HuH-7.5 (cell line): ENCODE data around the gene ARNT2.

ENCODE experiments used
- DNase-seq: peaks from one replicate; pipeline ENCODE4 v3.0.0; 2011; ENCODE audit warnings: low spot score

The ARNT2 gene

GRCh38 chr15:80576519-80577090 is 172.4 kb downstream of the ARNT2 start:
- DNase-seq = no peak

- no peak for DNase-seq
These were observed 173.5 kb downstream of the ARNT2 start for GRCh38 chr15:80577552-80578205.

GRCh38 chr15:80578206-80578595 is 174.0 kb downstream of the ARNT2 start:
- no peak for DNase-seq

DNA sequence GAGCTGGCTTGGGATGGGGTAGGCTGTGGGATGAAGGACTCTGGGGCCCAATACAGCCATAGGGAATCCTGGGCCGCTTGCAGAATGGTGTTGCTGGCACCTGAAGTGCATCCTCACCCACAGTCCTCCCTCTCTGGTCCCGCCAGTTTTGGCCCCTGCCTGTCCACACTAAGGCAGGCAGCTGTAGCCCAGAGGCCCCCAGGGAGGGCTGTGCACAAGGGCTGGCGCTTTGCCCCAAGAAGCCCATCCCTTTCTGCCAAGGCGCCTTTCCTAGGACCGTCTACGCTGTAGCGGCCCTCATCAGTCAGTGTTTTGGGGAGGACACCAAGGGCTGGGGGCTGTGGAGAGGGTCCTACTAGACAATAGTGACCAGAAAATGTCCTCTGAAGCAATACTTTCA is 174.7 kb downstream of the ARNT2 start:
- no peak for DNase-seq

- no peak for DNase-seq
These were observed 175.4 kb downstream of the ARNT2 start for GRCh38 chr15:80579611-80580010.

DNA sequence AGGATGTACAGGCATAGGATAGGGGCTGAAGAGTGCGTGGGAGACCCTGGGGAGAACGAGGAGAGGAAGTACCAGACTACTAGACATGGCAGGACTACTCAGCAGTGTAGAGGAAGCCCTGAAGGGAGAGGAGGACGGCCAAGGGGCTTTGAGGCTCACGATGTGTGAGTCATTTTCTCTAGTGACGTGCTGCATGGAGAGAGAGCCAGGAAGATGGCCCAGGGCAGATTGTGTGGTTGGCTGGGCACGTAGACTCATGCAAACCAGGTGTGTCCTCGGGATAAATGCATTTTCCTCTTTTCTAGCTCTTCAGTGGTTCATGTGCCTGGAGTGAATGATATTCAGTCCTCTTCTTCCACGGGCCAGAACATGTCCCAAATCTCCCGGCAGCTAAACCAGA is 175.9 kb downstream of the ARNT2 start:
- no peak for DNase-seq

GRCh38 chr15:80580536-80581260 is 176.5 kb downstream of the ARNT2 start:
- no peak for DNase-seq

DNA sequence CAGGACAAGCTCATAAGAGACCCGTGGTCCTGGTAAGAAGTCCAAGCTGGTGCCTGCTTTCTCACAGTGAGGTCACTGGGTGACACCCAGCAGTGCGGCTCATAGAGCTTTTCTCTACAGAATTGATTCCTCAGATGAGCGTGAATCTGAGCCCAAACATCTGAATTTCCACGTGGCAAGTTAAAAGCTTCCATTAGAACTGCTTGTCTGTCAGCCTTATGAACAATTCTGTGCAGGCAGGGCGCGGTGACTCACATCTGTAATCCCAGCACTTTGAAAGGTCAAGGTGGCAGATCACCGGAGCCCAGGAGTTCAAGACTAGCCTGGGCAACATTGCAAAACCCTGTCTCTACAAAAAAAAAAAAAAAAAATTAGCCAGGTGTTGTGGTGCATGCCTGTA is 177.8 kb downstream of the ARNT2 start:
- no peak for DNase-seq

DNA sequence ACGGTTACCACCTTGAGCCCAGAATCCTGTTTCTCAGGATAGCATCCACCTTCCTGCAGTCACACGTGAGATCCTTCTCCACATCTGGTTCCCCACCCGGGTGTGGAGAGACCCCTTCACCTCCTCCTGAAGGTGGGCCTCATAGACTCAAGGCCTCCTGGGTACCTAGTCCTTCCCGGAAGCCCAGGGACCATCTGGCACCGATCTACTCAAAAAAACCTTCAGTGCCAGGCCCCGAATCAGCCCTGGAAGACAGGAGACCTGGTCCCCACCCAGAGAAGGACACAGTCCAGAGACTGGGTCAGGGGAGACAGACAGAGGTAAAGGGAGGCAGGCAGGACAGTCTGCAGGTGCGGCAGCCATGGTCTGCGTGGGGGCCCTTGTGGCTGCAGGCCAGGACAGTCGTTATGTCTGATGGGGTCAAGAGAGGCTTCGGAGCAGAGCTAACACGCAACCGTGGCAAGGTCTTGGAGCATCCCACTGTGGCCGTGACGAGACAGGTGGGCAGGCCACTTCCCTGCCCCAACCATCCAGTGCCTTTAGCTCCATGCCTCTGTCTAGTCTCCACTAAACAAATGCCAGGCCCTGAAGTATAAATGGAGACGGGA is 178.7 kb downstream of the ARNT2 start:
- no peak for DNase-seq

DNA sequence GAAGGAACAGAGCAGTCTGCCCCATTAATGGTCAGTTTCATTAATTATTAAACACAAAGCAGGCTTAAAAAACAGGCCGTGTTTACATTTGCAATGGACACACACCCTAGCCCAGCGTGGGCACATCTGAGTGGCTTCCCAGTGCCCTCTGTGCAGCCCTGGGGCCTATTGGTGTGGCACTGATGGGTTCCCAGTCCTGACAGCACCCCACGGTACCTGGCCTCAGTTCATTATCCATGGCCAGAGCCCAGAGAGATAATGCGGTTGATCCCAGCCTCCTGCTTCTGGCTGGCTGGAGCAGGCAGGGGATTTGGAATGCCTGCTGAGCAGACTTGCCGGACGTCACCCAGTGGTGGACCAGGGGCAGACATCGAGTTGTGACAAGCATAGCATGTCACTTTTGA is 180.4 kb downstream of the ARNT2 start:
- DNase-seq = no peak

- no peak for DNase-seq
These were observed 180.9 kb downstream of the ARNT2 start for GRCh38 chr15:80584973-80585525.

GRCh38 chr15:80585544-80586018 is 181.4 kb downstream of the ARNT2 start:
- DNase-seq = no peak

- DNase-seq = no peak
These were observed 182.0 kb downstream of the ARNT2 start for GRCh38 chr15:80586161-80586560.

DNA sequence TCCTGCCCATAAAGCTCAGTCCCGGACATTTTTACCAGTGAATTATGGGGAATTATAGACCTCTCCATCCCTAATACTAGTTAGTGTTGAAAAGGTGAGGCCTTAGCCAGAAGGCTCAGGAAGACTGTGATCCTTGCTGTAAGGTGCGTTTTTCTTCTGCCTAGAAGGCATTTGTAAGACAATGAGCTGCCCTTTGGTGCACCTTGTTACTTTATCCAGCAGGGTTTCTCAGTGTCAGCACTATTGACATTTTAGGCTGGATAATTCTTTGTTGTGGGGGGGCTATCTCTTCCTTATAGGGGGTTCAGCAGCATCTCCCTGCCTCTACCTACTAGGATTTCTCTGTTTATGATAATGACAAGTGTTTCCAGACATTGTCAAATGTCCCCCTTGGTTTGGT is 182.8 kb downstream of the ARNT2 start:
- DNase-seq = no peak

DNA sequence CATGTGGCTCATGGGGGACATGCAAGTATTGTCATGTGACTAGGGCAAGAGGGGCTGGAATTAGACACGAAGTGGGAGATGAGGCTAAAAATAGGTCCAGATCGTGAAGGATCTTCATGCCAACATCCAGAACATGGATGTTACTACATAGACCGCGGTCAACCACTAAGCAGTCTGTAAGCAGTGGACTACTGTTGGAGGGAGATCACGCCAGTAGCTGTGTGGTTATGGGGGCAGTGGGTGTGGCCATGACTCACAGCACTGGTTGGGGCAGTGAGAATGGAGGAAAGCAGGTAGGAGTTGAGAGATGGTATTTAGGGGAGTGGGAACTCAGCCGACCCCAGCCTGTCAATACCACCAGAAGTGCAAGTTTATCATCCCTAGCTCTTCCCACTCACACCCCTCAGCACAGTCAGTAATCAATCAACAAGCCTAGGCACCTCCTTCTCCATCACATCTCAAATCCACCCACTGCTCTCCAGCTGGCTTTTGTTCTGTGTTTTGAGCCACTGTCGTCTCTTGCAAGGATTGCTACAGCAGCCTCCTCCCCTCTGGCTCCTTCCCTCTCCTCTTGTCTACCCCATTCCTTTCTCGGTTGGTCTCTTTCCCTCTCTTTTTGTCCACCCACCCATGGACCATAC is 183.8 kb downstream of the ARNT2 start:
- DNase-seq = no peak

DNA sequence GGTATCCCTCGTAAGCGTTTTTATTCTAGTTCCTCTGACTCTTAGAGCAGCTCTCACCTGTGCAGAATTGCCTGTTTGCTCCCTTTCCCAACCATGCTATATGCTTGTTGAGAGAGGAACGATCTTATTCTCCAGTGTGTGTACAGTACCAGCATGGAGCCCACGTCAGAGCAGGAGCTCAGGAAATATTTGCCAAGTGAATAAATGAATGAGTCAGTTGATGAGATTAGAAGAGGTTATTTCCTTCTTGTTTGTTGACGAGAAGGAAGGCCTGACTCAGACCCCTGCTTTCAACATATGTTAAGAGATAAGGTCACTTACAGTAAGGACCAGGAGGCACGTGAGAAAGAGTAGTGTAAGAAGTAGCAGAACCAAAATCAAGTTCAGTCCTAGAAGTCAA is 184.6 kb downstream of the ARNT2 start:
- DNase-seq = no peak

DNA sequence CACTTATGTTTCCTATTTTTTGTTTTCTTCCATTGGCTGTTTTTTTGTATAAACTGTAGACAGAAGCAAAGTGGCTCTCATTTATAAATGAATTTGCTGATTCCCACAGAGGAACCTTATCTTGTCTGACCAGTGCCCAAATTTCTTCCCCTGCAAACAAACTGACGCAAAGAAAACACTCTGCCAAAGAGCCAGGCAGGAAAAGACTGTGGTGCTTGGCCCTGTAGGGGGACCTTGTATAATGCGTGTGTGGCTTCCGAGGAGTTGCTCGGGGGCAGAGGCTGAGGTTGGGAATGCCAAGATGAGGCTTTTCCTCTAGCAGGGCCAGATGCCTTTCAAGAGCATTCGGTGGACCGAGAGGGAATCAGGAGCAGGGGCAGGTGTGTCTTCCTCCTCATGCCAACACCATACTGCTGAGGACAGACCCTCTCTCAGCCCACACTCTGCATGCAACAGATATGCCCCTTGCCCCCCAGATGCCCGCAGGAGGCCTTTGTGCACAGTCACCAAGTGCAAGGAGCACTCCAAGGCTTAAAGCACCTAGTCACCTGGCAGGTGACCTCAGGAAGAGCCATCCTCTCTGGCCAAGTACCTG is 186.7 kb downstream of the ARNT2 start:
- no peak for DNase-seq

GRCh38 chr15:80591471-80591870 is 187.3 kb downstream of the ARNT2 start:
- DNase-seq = no peak

DNA sequence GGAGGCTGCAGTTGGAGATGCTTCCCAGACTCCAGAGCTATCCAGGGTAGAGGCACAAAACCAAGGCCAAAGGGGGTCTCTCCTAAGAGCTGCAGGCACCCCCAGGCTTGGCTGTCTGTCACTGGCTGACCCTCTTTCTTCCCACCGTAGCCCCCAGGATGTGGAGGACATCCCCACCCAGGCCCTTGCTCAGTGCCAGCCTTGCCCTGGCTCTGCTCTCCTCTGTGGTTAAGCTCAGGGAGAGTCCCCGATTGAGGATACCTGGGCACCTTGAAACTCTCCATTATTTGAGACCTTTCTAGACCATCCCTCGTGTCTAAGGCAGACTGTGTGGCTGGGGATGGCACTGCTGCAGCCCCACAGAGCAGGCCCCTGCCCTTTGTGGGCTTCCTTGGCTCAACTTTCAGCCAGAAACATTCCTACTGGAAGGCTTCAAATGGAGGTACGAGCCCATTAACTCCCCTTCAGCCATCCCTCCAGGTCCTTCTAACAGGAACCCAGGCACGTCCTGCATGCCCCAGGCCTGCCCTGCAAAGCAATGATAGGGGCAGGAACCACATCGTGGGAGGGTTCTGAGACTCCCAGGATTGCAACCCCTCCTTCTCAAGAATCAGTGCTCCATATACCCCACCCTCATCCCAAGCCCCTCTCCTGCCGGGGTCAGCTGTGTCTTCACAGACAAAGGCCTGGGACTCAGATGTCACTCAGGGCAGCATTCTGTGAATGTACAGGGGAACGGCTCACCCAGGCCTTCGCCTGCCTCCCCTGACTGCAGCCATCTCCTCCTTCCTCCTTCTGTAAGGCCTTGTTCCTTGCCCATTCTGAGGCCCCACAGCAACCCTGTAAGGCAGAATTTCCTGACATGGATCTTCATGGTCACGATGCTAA is 188.0 kb downstream of the ARNT2 start:
- no peak for DNase-seq

DNA sequence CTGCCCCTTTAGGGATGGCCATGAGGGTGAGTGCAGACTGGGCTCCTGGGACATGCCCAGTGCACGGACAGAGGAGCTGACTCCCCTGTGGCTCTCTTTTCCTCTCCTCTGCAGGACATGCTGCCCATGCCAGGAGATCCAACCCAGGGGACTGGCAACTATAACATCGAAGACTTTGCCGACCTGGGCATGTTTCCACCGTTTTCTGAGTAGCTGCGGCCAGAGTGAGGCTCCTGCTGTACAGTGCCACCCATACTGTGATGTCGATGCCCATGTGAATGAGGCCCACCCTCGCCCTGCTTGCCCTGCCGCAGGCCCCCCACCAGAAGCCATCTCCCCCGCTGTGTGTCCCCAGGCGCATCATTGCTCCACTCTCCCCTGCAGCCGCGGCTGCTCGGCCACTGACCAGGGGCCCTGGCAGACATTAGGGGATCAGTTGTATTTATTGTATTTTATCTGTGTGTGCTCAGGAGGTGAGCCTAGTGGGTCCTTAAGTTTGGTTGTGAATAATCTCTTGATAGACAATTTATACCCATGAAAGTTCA is 189.4 kb downstream of the ARNT2 start:
- DNase-seq = no peak
